GM21576 (cell line): ENCODE measurements around the gene AIF1L.

Source experiments
- ATAC-seq: cut with Tn5 transposase; IDR thresholded peaks from one replicate; pipeline ENCODE4 v1.9.1; 2021; ENCODE audit warnings: mild to moderate bottlenecking, moderate library complexity; ENCODE audit not compliant: unreplicated experiment

The AIF1L gene

GRCh38 chr9:131076347-131077195, 19.8 kb upstream of the AIF1L start:
- ATAC-seq = no peak

- ATAC-seq = no peak
Observed at GRCh38 chr9:131078427-131079366, 17.6 kb upstream of the AIF1L start.

GRCh38 chr9:131080589-131080988, 15.7 kb upstream of the AIF1L start:
- ATAC-seq = no peak

GRCh38 chr9:131081868-131082267, 14.5 kb upstream of the AIF1L start:
- no peak for ATAC-seq

- ATAC-seq = no peak
Observed at GRCh38 chr9:131082774-131083512, 13.4 kb upstream of the AIF1L start.

- no peak for ATAC-seq
Observed at GRCh38 chr9:131084661-131085369, 11.5 kb upstream of the AIF1L start.

- no peak for ATAC-seq
Observed at GRCh38 chr9:131085370-131086122, 10.8 kb upstream of the AIF1L start.

- no peak for ATAC-seq
Observed at GRCh38 chr9:131087354-131087893, 8.9 kb upstream of the AIF1L start.

GRCh38 chr9:131090025-131090787, 6.1 kb upstream of the AIF1L start:
- no peak for ATAC-seq

- no peak for ATAC-seq
Observed at GRCh38 chr9:131091352-131091992, 4.9 kb upstream of the AIF1L start.

- ATAC-seq = no peak
Observed at GRCh38 chr9:131092030-131092429, 4.3 kb upstream of the AIF1L start.

GRCh38 chr9:131092548-131093440, 3.5 kb upstream of the AIF1L start:
- no peak for ATAC-seq

- no peak for ATAC-seq
Observed at GRCh38 chr9:131094015-131094414, 2.3 kb upstream of the AIF1L start.

- no peak for ATAC-seq
Observed at GRCh38 chr9:131094622-131095021, 1.7 kb upstream of the AIF1L start.

- ATAC-seq = no peak
Observed at GRCh38 chr9:131095666-131096268, 564 bp upstream of the AIF1L start.

- no peak for ATAC-seq
Observed at GRCh38 chr9:131097126-131097947, 1.0 kb downstream of the AIF1L start.
